Measurements from ENCODE around the gene CEP126.
"Not testable (repeated sequence)": the region's sequence is repeated elsewhere in the genome, so short reads cannot be mapped to it uniquely, and the experiment has no call there.

Gene CEP126

GRCh38 chr11:101929294-101929915 lies 14.6 kb downstream of the CEP126 start:
- Histone ChIP-seq H3K9ac (ENCODE audit: low read length) (no peak overlapping the region), H3K4me3 (ENCODE audit: low read depth, low read length) (no peak overlapping the region), H3K9me3 (ENCODE audit: control insufficient read depth, insufficient read depth, low read depth, low read length) (no peaks in the 10 kb centered on the region), H3K36me3 (ENCODE audit: control insufficient read depth, insufficient read depth, low read length) (no peaks in the 10 kb centered on the region), H3K27ac (ENCODE audit: low read depth, low read length) (no peak overlapping the region), H3K4me1 (ENCODE audit: control insufficient read depth, insufficient read depth, low read length) (no peaks in the 10 kb centered on the region), H3K27me3 (ENCODE audit: control insufficient read depth, insufficient read depth, low read length) (no peaks in the 10 kb centered on the region)

- Histone ChIP-seq H3K36me3 (ENCODE audit: control insufficient read depth, insufficient read depth, low read length) (no peaks in the 10 kb centered on the region), H3K9ac (ENCODE audit: low read length) (no peak overlapping the region), H3K27me3 (ENCODE audit: control insufficient read depth, insufficient read depth, low read length) (no peaks in the 10 kb centered on the region), H3K4me3 (ENCODE audit: low read depth, low read length) (no peak overlapping the region), H3K9me3 (ENCODE audit: control insufficient read depth, insufficient read depth, low read depth, low read length) (no peaks in the 10 kb centered on the region), H3K4me1 (ENCODE audit: control insufficient read depth, insufficient read depth, low read length) (no peaks in the 10 kb centered on the region), H3K27ac (ENCODE audit: low read depth, low read length) (no peak overlapping the region)
These were observed 16.9 kb downstream of the CEP126 start for GRCh38 chr11:101931692-101932091.

GRCh38 chr11:101940901-101941520 lies 26.2 kb downstream of the CEP126 start:
- Histone ChIP-seq H3K27me3 (ENCODE audit: control insufficient read depth, insufficient read depth, low read length) (no peaks in the 10 kb centered on the region), H3K36me3 (ENCODE audit: control insufficient read depth, insufficient read depth, low read length) (no peaks in the 10 kb centered on the region)

GRCh38 chr11:101944923-101945322 lies 30.1 kb downstream of the CEP126 start:
- H3K9me3 ChIP-seq (ENCODE audit: control insufficient read depth, insufficient read depth, low read depth, low read length): no peaks in the 10 kb centered on the region
- no peaks in the 10 kb centered on the region for H3K36me3 ChIP-seq (ENCODE audit: control insufficient read depth, insufficient read depth, low read length)
- no peak overlapping the region for H3K4me3 ChIP-seq (ENCODE audit: low read depth, low read length)
- no peaks in the 10 kb centered on the region for H3K27me3 ChIP-seq (ENCODE audit: control insufficient read depth, insufficient read depth, low read length)
- H3K9ac ChIP-seq (ENCODE audit: low read length): no peak overlapping the region
- no peaks in the 10 kb centered on the region for H3K4me1 ChIP-seq (ENCODE audit: control insufficient read depth, insufficient read depth, low read length)
- H3K27ac ChIP-seq (ENCODE audit: low read depth, low read length): no peak overlapping the region

More at GRCh38 chr11:101940901-101941520, 26.2 kb downstream of the CEP126 start:
- H3K4me1 ChIP-seq (ENCODE audit: control insufficient read depth, insufficient read depth, low read length): no peaks in the 10 kb centered on the region
- no peak overlapping the region for H3K4me3 ChIP-seq (ENCODE audit: low read depth, low read length)
- H3K9me3 ChIP-seq (ENCODE audit: control insufficient read depth, insufficient read depth, low read depth, low read length): no peaks in the 10 kb centered on the region
- no peak overlapping the region for H3K27ac ChIP-seq (ENCODE audit: low read depth, low read length)
- H3K9ac ChIP-seq (ENCODE audit: low read length): no peak overlapping the region

GRCh38 chr11:101945448-101945847 lies 30.6 kb downstream of the CEP126 start:
- Histone ChIP-seq H3K27ac (ENCODE audit: low read depth, low read length) (no peak overlapping the region), H3K4me3 (ENCODE audit: low read depth, low read length) (no peak overlapping the region), H3K9ac (ENCODE audit: low read length) (no peak overlapping the region), H3K9me3 (ENCODE audit: control insufficient read depth, insufficient read depth, low read depth, low read length) (no peaks in the 10 kb centered on the region), H3K36me3 (ENCODE audit: control insufficient read depth, insufficient read depth, low read length) (no peaks in the 10 kb centered on the region), H3K27me3 (ENCODE audit: control insufficient read depth, insufficient read depth, low read length) (no peaks in the 10 kb centered on the region), H3K4me1 (ENCODE audit: control insufficient read depth, insufficient read depth, low read length) (no peaks in the 10 kb centered on the region)

GRCh38 chr11:101949680-101950220 lies 34.9 kb downstream of the CEP126 start:
- Histone ChIP-seq H3K27ac (ENCODE audit: low read depth, low read length) (no peak overlapping the region), H3K4me1 (ENCODE audit: control insufficient read depth, insufficient read depth, low read length) (no peaks in the 10 kb centered on the region), H3K27me3 (ENCODE audit: control insufficient read depth, insufficient read depth, low read length) (no peaks in the 10 kb centered on the region), H3K36me3 (ENCODE audit: control insufficient read depth, insufficient read depth, low read length) (no peaks in the 10 kb centered on the region), H3K4me3 (ENCODE audit: low read depth, low read length) (no peak overlapping the region), H3K9me3 (ENCODE audit: control insufficient read depth, insufficient read depth, low read depth, low read length) (no peaks in the 10 kb centered on the region), H3K9ac (ENCODE audit: low read length) (no peak overlapping the region)

- Histone ChIP-seq H3K36me3 (ENCODE audit: control insufficient read depth, insufficient read depth, low read length) (no peaks in the 10 kb centered on the region), H3K4me3 (ENCODE audit: low read depth, low read length) (no peak overlapping the region), H3K27me3 (ENCODE audit: control insufficient read depth, insufficient read depth, low read length) (no peaks in the 10 kb centered on the region), H3K27ac (ENCODE audit: low read depth, low read length) (no peak overlapping the region), H3K9me3 (ENCODE audit: control insufficient read depth, insufficient read depth, low read depth, low read length) (no peaks in the 10 kb centered on the region), H3K9ac (ENCODE audit: low read length) (no peak overlapping the region), H3K4me1 (ENCODE audit: control insufficient read depth, insufficient read depth, low read length) (no peaks in the 10 kb centered on the region)
These were observed 40.5 kb downstream of the CEP126 start for GRCh38 chr11:101955278-101955677.

GRCh38 chr11:101955701-101956100 lies 40.9 kb downstream of the CEP126 start:
- H3K9ac ChIP-seq (ENCODE audit: low read length): no peak overlapping the region
- H3K4me3 ChIP-seq (ENCODE audit: low read depth, low read length): no peak overlapping the region

GRCh38 chr11:101960231-101960630 lies 45.4 kb downstream of the CEP126 start:
- Histone ChIP-seq H3K9me3 (ENCODE audit: control insufficient read depth, insufficient read depth, low read depth, low read length) (no peaks in the 10 kb centered on the region), H3K4me1 (ENCODE audit: control insufficient read depth, insufficient read depth, low read length) (no peaks in the 10 kb centered on the region), H3K9ac (ENCODE audit: low read length) (no peak overlapping the region), H3K36me3 (ENCODE audit: control insufficient read depth, insufficient read depth, low read length) (no peaks in the 10 kb centered on the region), H3K4me3 (ENCODE audit: low read depth, low read length) (no peak overlapping the region), H3K27me3 (ENCODE audit: control insufficient read depth, insufficient read depth, low read length) (no peaks in the 10 kb centered on the region), H3K27ac (ENCODE audit: low read depth, low read length) (no peak overlapping the region)

More at GRCh38 chr11:101955701-101956100, 40.9 kb downstream of the CEP126 start:
- Histone ChIP-seq H3K4me1 (ENCODE audit: control insufficient read depth, insufficient read depth, low read length) (no peaks in the 10 kb centered on the region), H3K27ac (ENCODE audit: low read depth, low read length) (no peak overlapping the region), H3K27me3 (ENCODE audit: control insufficient read depth, insufficient read depth, low read length) (no peaks in the 10 kb centered on the region), H3K9me3 (ENCODE audit: control insufficient read depth, insufficient read depth, low read depth, low read length) (no peaks in the 10 kb centered on the region), H3K36me3 (ENCODE audit: control insufficient read depth, insufficient read depth, low read length) (no peaks in the 10 kb centered on the region)

GRCh38 chr11:101964200-101964599 lies 49.4 kb downstream of the CEP126 start:
- H3K9me3 ChIP-seq (ENCODE audit: control insufficient read depth, insufficient read depth, low read depth, low read length); H3K36me3 ChIP-seq (ENCODE audit: control insufficient read depth, insufficient read depth, low read length); H3K27ac ChIP-seq (ENCODE audit: low read depth, low read length); H3K9ac ChIP-seq (ENCODE audit: low read length); H3K4me1 ChIP-seq (ENCODE audit: control insufficient read depth, insufficient read depth, low read length); H3K27me3 ChIP-seq (ENCODE audit: control insufficient read depth, insufficient read depth, low read length); H3K4me3 ChIP-seq (ENCODE audit: low read depth, low read length): not testable (repeated sequence)

GRCh38 chr11:101974255-101974654 lies 59.4 kb downstream of the CEP126 start:
- Histone ChIP-seq H3K9me3 (ENCODE audit: control insufficient read depth, insufficient read depth, low read depth, low read length) (no peaks in the 10 kb centered on the region), H3K27me3 (ENCODE audit: control insufficient read depth, insufficient read depth, low read length) (no peaks in the 10 kb centered on the region), H3K36me3 (ENCODE audit: control insufficient read depth, insufficient read depth, low read length) (no peaks in the 10 kb centered on the region), H3K4me1 (ENCODE audit: control insufficient read depth, insufficient read depth, low read length) (no peaks in the 10 kb centered on the region), H3K9ac (ENCODE audit: low read length) (no peak overlapping the region), H3K27ac (ENCODE audit: low read depth, low read length) (no peak overlapping the region), H3K4me3 (ENCODE audit: low read depth, low read length) (no peak overlapping the region)

Measured in HUES6 (cell line).